Skeletal muscle cell (primary cell): ENCODE results near the gene SNX22.
"Not testable (repeated sequence)": the region's sequence is repeated elsewhere in the genome, so short reads cannot be mapped to it uniquely, and the experiment has no call there.

Source experiments
- DNase-seq: peaks from one replicate; pipeline ENCODE4 v3.0.0-alpha.2; 2010; ENCODE audit warnings: low read depth
- H3K4me3 ChIP-seq: 2 replicates; pipeline ENCODE4 v1.5.1; 2011; ENCODE audit warnings: low read depth, mild to moderate bottlenecking, control low read depth, low read length, moderate library complexity

The SNX22 gene

DNA sequence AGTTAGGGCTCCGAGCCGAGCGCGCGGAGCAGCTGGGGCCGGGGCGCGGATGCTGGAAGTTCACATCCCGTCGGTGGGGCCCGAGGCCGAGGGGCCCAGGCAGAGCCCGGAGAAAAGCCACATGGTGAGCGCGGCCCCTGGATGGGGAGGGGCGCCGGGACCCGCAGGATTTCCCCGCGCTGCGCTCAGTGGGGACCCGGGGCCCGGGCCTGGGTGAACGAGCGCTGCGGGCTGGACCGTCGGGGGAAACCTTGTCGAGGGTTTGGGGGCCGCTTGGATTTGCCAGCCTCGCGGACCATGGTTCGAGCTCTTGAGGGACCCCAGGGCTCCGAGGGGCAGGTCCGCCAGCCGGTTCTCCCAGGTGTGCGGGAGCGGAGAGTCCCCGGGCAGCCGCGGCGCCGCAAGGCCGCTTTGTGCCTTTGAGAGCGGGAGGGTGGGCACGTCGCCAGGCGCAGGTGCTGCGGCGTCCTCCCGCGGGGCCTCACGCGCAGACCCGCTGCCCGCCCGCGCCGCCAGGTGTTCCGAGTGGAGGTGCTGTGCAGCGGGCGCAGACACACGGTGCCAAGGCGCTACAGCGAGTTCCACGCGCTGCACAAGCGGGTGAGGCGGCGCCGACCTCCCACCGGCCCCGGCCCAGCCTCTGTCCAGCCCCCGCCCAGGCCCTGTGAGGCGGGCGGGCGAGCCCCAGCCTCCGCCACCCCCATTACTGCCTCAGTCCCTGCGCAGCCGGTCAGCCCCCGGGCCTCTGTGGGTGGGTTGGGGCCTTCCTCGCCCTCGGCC, at the start of gene SNX22:
TSS of gene SNX22 (plus strand) at position 5 of the 780 bp plus-strand sequence. CDS start at position 50, 45 bp downstream.
- H3K4me3 ChIP-seq: peak within 1 kb of the TSS; percentile 54
- DNase-seq: no peak

DNA sequence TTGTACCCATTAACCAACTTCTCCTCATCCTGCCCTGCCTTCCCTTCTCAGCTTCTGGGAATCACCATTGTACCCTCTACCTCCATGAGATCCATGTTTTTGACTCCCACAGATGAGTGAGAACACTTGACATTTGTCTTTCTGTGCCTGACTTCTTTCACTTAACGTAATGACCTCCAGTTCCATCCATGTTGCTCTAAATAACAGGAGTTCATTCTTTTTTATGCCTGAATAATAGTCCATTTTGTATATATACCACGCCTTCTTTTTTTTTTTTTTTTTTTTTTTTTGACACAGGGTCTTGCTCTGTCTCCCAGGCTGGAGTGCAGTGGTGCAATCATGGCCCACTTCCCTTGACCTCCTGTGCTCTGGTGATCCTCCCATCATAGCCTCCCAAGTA, 49.0 kb upstream of the SNX22 start:
- no peak overlapping the region for H3K4me3 ChIP-seq
- no peak for DNase-seq

DNA sequence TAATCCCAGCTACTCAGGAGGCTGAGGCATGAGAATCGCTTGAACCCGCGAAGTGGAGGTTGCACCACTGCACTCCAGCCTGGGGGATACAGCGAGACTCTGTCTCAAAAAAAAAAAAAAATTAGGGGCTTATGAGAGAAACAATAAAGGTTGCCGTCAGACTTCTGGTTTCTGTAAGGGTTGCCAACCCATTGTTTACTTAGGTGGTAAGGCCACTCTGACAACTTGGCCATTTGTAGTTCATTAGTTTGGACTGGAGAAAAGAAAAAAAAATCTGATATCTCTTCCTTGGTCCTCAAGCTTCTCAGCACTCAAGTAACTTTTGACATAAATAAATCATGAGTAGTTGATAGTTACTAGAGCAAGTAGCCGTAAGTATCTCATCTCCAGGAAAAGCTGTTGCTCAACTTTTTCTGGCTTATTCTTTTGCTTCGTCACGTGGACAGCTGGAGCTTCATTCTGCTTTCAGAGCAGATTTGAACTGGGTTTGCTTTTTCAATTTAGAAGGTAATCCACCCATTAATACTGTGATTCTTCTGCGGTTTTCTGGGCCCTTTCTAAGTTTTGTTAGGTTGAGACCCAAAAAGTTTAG, 46.3 kb upstream of the SNX22 start:
- no peak for DNase-seq

DNA sequence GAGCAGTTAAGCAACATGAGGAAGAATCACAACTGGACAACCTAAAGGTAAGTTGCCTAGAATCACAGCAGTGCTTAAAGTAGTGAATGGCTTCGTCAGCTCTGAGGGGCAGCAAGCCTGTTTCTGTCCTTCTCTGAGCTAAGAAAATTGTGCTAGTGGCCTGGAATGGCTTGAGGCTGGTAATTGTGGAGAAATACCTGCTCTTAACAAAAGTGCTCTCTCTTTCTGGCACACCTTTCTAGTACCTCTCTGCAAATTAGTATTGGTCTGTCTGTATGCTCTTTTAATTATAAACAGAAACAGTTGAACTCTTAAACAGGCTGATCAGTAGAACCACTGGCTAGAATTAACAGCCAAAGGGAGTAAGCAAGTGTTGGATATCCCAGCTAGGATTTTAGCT, 44.2 kb upstream of the SNX22 start:
- no peak overlapping the region for H3K4me3 ChIP-seq
- DNase-seq: no peak

More for the DNA sequence above, 46.3 kb upstream of the SNX22 start:
- no peak overlapping the region for H3K4me3 ChIP-seq

DNA sequence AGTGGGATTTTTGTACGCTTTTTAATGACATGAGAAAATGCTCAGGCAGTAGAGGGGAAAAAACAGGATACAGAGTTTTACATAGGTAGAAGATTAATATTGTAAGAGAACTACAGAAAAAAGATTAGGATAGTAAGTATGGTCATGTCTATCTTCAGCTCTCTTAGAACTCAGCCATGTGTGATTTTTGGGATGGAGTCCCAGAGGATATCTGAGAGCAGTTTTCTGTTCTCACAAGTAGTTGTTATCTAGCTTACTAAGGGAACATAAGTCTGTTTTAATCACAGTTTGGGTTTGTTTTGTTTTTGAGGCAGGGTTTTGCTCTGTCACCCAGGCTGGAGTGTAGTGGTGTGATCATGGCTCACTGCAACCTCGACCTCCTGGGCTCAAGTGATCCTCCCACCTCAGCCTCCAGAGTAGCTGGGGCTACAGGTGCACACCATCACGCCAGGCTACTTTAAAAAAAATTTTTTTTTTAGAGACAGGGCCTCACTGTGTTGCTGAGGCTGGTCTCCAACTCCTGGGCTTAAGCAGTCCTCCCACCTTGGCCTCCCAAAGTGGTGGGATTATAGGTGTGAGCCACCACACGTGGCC, 41.3 kb upstream of the SNX22 start:
- H3K4me3 ChIP-seq, DNase-seq: not testable (repeated sequence)

DNA sequence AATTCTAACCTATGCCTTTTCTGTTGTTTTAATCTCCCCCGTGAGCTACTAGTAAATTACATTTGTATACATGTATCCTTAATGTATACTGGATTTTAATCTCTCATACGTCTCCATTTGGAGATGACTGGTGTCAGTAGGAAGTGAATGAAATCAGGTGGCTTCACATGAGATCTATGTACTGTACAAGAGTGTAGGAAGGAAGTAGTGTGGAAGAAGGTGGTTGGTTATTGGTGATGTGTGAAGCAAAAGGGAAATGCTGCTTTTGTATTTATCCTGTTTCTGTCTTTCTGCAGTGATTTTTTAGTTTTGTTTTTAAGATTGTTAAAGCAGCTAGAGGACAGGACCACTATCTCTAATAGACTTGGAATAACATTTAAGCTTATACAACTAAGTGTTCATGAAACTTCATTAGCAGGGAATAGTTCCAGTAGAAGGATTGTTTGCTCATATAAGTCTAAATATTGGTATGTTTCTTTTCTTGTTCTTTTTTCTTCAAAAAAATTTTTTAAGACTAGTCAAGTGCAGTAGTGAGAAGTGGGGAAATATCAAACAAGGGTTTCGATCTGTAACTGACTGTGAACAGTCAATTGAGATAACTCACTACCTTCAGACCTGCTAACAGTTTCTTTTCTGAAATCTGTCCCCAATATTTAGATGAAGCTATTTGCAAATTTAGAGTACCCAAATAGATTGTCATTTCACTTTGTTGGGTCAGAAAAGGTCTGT, 40.4 kb upstream of the SNX22 start:
- no peak overlapping the region for H3K4me3 ChIP-seq
- no peak for DNase-seq

DNA sequence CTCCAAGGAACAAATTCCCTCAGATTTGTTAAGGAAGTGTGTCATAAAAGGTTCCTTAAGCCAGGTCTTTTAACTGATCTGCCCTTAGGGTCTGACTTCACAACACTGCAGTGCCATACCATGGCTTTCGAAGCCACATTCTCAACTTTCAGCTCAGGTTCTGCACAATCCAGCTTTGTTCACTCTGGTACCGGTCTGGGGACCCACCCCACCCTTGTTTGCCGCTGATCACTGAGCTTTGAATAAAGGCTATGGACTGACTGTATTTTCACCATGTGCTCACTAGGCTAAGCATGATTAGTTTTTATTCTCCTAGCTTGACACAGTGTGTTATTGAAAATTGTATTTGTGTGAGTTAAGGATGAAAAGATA, 39.9 kb upstream of the SNX22 start:
- DNase-seq: no peak
- no peak overlapping the region for H3K4me3 ChIP-seq

DNA sequence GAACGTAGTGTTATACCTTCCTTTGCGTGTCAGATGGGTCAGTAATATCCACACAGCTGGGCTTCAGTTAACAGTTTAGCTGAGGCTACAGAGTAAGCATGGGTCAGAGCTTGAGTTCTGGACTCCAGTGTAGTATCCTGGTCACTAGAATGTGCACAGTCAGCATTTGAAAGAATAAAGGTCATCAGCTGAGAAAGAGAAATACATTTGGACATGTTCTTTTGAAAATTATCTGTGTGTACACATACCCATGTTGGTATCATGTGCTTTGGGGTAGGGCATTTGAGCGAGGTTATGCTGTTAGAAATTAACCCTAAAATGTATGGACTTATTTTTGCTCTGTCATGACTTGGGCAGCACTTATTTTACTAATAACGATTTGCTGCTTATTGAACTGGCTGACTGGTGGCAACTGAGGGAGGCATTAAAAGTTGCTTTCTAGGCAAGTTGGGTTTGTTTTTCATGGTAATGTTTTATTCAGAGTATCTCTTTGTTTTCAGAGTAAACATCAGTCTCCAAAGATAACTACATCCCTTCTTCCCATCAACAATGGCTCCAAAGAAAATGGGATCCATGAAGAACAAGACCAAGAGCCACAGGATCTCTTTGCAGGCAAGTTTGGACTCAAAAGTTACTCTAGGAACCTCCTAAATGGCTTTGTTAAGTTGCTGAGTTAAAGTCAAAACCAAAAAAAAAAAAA, 39.3 kb upstream of the SNX22 start:
- H3K4me3 ChIP-seq: no peak overlapping the region
- DNase-seq: no peak

DNA sequence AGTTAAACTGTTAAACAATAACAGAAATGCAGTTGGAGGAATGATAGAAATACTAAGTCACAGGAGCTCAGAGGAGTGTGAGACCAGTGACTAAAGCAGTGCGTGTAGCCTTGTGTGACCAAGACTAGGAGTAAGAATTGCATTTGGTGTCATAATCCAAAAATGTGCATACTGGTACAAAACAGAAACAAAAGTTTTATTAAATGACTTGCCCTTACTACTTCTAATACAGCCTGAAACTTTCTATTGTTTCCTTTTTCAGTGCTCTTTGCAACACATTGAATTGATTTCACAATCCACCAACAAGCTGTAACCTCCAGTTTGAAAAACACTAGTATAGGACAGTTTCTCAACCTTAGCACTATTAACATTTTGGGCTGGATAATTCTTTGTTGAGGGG, 38.6 kb upstream of the SNX22 start:
- no peak overlapping the region for H3K4me3 ChIP-seq
- DNase-seq: no peak

DNA sequence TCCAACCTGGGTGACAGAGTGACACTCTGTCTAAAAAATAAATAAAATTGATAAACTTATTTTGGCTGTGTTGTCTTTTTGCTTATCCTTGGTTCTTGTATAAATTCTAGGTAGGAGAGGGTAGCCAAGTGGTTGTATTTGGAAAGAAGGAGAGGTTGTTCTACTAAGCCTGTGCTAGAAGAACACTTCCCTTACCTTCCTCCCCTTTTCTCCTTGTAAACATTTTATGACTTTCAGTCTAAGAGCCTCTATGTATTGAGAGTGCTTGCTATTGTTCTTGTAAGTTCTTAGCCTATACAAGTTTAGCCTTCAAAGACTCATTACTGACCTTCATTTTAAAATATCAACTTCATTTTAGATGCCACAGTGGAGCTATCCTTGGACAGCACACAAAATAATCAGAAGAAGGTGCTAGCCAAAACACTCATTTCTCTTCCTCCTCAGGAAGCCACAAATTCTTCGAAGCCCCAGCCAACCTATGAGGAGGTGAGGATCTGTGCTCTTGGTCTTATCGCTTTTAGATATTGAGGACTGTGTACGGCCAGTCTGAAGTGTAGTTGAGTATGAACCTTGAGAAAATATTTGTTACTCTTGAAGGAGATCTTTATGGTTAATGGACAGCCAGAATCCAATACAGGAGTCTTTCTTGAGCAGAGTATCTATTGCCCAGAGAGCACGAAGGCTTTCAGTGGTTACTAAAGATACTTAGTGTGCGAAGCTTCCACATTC, 33.6 kb upstream of the SNX22 start:
- no peak overlapping the region for H3K4me3 ChIP-seq
- no peak for DNase-seq

DNA sequence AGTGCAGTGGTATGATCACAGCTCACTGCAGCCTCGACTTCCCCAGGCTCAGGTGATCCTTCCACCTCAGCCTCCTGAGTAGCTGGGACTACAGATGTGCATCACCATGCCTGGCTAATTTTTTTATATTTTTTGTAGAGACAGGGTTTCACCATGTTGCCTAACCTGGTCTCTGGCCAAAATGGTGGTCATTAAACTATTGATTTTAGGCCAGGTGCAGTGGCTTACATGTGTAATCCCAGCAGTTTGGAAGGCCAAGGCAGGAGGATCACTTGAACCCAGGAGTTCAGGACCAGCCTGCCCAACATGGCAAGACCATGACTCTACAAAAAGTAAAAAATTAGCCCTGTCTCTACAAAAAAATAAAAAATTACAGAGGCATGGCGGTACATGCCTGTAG, 31.2 kb upstream of the SNX22 start:
- DNase-seq, H3K4me3 ChIP-seq: not testable (repeated sequence)

DNA sequence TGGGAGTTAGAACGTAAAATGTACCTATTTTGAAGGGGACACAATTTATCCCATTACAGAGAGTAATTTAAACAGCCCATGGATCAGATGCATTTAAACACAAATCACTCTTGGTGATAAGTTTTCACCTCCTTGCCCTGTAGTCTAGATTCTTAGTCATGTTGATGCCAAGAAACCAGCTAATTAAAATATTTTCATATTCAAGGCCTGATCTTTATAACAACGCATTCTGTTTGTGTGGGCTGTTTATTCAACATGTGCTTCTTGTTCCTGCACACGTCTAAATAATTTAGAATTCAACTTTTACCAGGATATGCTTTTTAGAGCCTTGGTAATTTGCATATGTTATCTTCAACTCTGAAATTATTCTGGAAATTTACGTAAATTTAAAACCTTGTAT, 29.9 kb upstream of the SNX22 start:
- DNase-seq: no peak
- no peak overlapping the region for H3K4me3 ChIP-seq

DNA sequence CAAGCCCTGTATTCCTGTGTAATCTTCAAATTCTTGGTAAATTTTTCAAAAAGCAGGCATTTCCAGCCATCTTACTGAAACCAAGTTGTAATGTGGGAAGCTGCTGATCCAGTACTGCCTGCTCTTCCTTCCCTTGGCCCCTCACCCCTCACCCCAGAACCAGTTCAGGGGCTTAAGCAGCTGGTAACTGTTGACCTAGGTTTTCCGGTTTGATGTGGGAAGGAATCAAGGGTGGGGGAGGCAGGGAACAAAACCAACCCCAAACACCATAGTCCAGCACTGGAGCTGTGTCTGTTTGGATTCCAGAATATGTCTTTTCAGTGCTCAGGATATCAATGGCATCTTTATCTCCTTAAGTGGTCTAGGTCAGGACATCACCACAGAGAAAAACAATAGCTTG, 29.1 kb upstream of the SNX22 start:
- no peak overlapping the region for H3K4me3 ChIP-seq
- DNase-seq: no peak

DNA sequence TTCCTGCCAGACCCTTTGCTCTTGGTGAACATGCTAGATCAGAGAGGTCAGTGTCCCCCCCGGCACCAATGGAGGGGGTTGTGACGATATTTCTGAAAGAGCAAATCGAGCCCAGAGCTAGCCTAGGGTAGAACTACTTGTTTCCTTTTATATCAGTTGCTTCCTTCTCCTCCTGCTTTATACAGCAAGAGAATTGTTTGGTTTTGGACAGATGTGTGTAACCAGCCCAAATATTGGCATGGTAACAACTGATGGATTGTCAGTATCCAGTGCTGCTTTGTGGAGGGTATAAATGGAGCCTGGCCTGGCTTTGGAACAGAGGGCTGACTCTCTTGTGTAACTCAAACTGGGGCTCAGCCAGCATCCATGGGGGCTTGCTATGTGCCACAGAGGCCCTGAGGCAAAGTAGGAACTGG, 28.6 kb upstream of the SNX22 start:
- no peak for DNase-seq
- H3K4me3 ChIP-seq: no peak overlapping the region

DNA sequence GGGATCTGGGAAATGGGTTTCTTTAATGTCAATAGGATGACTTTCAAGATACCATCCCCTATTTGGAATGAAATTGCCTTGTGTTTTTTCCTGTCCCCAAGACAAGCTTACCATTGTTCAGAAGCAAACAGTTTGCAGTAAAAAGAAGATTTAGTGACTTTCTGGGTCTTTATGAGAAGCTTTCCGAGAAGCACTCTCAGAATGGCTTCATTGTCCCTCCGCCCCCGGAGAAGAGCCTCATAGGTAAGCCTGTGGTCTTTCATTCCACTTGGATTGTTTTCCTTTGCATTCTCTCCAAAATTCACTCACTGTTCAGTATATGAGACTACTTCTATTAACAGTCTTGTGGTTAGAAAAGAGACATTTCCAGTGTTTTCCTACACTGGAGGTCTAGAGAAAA, 25.6 kb upstream of the SNX22 start:
- H3K4me3 ChIP-seq: no peak overlapping the region
- DNase-seq: no peak

DNA sequence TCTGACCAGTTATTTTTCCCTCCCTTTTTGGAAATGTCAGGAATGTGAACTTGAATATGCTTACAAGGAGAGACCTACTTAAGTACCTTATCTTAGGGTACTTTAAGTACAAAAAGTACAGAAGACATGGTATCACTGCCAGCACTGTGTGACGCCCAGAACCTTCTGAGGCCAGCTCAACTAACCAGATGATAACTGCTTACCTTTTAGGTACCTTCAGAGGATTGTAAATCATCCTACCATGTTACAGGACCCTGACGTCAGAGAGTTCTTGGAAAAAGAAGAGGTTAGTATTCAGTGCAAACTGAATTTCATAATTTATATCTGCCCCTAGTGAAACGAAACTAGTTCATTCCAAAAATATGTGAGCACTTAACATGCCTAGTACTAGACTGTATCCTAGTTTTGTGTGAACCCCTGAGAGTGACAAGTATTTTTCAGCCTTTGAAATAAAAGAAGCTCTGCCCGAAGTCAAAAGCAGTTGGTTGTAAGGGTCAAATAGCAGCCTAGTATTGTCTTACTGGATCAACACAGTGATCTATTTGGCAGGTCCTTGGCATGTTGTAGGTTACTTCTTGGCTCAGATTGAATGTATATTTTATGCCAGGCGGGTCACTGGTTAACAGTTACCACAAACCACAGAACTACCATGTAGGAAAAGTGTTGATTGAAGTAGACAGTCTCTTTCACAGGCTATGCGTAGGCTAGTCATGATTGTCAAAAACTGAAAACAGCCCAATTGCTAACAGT, 23.8 kb upstream of the SNX22 start:
- DNase-seq: no peak
- no peak overlapping the region for H3K4me3 ChIP-seq

DNA sequence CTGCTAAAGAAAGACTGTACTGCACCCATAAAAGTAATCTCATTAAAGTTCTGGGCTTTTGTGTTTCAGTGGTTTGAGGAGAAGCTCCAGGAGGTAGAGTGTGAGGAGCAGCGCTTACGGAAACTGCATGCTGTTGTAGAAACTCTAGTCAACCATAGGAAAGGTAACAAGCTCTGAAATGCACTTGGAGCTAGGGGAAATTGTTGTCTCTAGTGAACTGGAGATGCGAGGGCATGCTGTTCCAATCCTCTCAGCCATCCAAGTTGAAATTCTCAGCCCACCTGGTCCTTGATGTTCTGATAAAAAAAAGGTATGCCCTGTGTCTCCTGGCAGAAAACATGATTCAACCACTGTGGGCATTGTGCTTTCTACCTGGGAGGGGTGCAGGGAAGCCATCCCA, 21.4 kb upstream of the SNX22 start:
- H3K4me3 ChIP-seq: no peak overlapping the region
- no peak for DNase-seq

DNA sequence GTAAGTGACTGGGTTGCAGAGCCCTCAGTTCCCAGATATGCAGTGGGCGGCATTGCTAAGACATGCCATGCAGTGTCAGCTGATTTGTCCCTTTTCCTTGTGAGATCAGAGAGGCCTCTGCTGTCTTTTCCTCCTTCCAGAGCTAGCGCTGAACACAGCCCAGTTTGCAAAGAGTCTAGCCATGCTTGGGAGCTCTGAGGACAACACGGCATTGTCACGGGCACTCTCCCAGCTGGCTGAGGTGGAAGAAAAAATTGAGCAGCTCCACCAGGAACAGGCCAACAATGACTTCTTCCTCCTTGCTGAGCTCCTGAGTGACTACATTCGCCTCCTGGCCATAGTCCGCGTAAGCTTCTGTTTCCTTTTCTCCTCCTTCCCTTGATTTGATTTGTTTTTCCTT, 20.0 kb upstream of the SNX22 start:
- no peak for DNase-seq
- no peak overlapping the region for H3K4me3 ChIP-seq
